GM23338 (cell line): ENCODE data around the gene DOCK4. TPM values are rescaled to one million over a fixed set of nuclear protein-coding genes. Genes with fewer than 3 reads are reported as not detected.

ENCODE experiments used
- ATAC-seq: fragments of 200-7000 bp; cut with Tn5 transposase; 3 replicates; pipeline ENCODE4 v1.9.1; 2020
- DNase-seq: peaks from one replicate; pipeline ENCODE4 v3.0.0-alpha.2; 2015; ENCODE audit warnings: low spot score
- H2AFZ ChIP-seq: fragments of 200-600 bp; sonication (generic); 2 replicates; pipeline ENCODE4 v1.8.0; 2016; ENCODE audit warnings: antibody characterized with exemption, mild to moderate bottlenecking, moderate library complexity
- H3F3A ChIP-seq: fragments of 200-600 bp; sonication (generic); replicated peaks from 2 replicates; pipeline ENCODE4 v1.8.0; 2017; ENCODE audit warnings: antibody characterized with exemption, mixed run types, low read depth
- H3K27ac ChIP-seq: fragments of 200-600 bp; sonication (generic); 2 replicates; pipeline ENCODE4 v1.6.1; 2016; ENCODE audit warnings: low read depth
- H3K27me3 ChIP-seq: fragments of 200-600 bp; sonication (generic); 2 replicates; pipeline ENCODE4 v1.8.0; 2016; ENCODE audit warnings: mild to moderate bottlenecking, mixed run types, moderate library complexity; ENCODE audit not compliant: insufficient read depth
- H3K36me3 ChIP-seq: fragments of 200-600 bp; sonication (generic); 2 replicates; pipeline ENCODE4 v1.8.0; 2016; ENCODE audit warnings: mild to moderate bottlenecking; ENCODE audit not compliant: insufficient read depth
- H3K4me1 ChIP-seq: fragments of 200-600 bp; sonication (generic); 2 replicates; pipeline ENCODE4 v1.8.0; 2016; ENCODE audit warnings: mild to moderate bottlenecking, moderate library complexity; ENCODE audit not compliant: insufficient read depth
- H3K4me2 ChIP-seq: fragments of 200-600 bp; sonication (generic); 2 replicates; pipeline ENCODE4 v1.7.1; 2017; ENCODE audit warnings: mixed run types
- H3K4me3 ChIP-seq: fragments of 200-600 bp; sonication (generic); 2 replicates; pipeline ENCODE4 v1.6.1; 2016; ENCODE audit warnings: mixed run types
- H3K79me2 ChIP-seq: fragments of 200-600 bp; sonication (generic); replicated peaks from 2 replicates; pipeline ENCODE4 v1.8.0; 2017; ENCODE audit warnings: mild to moderate bottlenecking; ENCODE audit not compliant: insufficient read depth
- H3K9me2 ChIP-seq: fragments of 200-600 bp; sonication (generic); 2 replicates; pipeline ENCODE4 v1.8.0; 2017; ENCODE audit not compliant: insufficient read depth
- H4K20me1 ChIP-seq: fragments of 200-600 bp; sonication (generic); replicated peaks from 2 replicates; pipeline ENCODE4 v1.8.0; 2017; ENCODE audit warnings: mild to moderate bottlenecking; ENCODE audit not compliant: insufficient read depth
- H3K27ac Mint-ChIP-seq: 2 replicates; pipeline ENCODE4 v1.8.0; 2020; ENCODE audit warnings: inconsistent platforms, mild to moderate bottlenecking, moderate library complexity, mixed read lengths
- H3K27me3 Mint-ChIP-seq: 3 replicates; pipeline ENCODE4 v1.8.0; 2022; ENCODE audit warnings: low read depth, mild to moderate bottlenecking, moderate library complexity, mixed read lengths, inconsistent platforms; ENCODE audit not compliant: insufficient read depth, poor library complexity
- H3K36me3 Mint-ChIP-seq: 3 replicates; pipeline ENCODE4 v1.8.0; 2021; ENCODE audit warnings: low read depth, mild to moderate bottlenecking, inconsistent platforms, moderate library complexity, mixed read lengths
- H3K4me1 Mint-ChIP-seq: 3 replicates; pipeline ENCODE4 v1.8.0; 2020; ENCODE audit warnings: mild to moderate bottlenecking, inconsistent platforms, mixed read lengths
- H3K4me3 Mint-ChIP-seq: 3 replicates; pipeline ENCODE4 v1.8.0; 2021; ENCODE audit warnings: moderate library complexity, mild to moderate bottlenecking, inconsistent platforms, mixed read lengths
- H3K9me3 Mint-ChIP-seq: 3 replicates; pipeline ENCODE4 v1.8.0; 2020; ENCODE audit warnings: moderate library complexity, mild to moderate bottlenecking, inconsistent platforms, mixed read lengths
- EZH2phosphoT487 ChIP-seq: fragments of 200-600 bp; sonication (generic); IDR thresholded peaks from one replicate; pipeline ENCODE4 v1.8.1; 2018; ENCODE audit warnings: antibody characterized with exemption; ENCODE audit not compliant: unreplicated experiment
- JUNB ChIP-seq: IDR thresholded peaks from one replicate; pipeline ENCODE4 v1.6.1; 2016; ENCODE audit warnings: antibody characterized with exemption; ENCODE audit not compliant: unreplicated experiment
- NANOG ChIP-seq: IDR thresholded peaks from 2 replicates; pipeline ENCODE4 v1.6.1; 2016; ENCODE audit warnings: antibody characterized with exemption, borderline replicate concordance
- STAT1 ChIP-seq: IDR thresholded peaks from one replicate; pipeline ENCODE4 v1.6.1; 2016; ENCODE audit warnings: antibody characterized with exemption; ENCODE audit not compliant: unreplicated experiment
- ZNF114 ChIP-seq: fragments of 250-450 bp; sonication (Bioruptor Pico); IDR thresholded peaks from 2 replicates; pipeline ENCODE4 v1.5.0; 2020; ENCODE audit warnings: mild to moderate bottlenecking, moderate library complexity
- polyA plus RNA-seq: library from polyadenylated mRNA; unstranded; fragments of >200 nt; fragmentation: Nextera tagmentation; extraction: Ambion mirVana; gene quantifications from 2 replicates; pipeline ENCODE4 v1.2.1, GENCODE V29; 2016
- total RNA-seq: library from RNA; depleted of rRNA; stranded (reverse); fragments of >200 nt; shearing (Covaris generic); gene quantifications from 2 replicates; pipeline ENCODE4 v1.2.3, GENCODE V29; 2014
- TF ChIP-seq, protein P1 (sequence below): IDR thresholded peaks from 2 replicates; pipeline ENCODE4 v1.6.1; 2016; ENCODE audit warnings: antibody characterized with exemption
- TF ChIP-seq, protein P2 (sequence below): IDR thresholded peaks from one replicate; pipeline ENCODE4 v1.6.1; 2018; ENCODE audit warnings: antibody characterized with exemption; ENCODE audit not compliant: unreplicated experiment

The DOCK4 gene
- total and polyA plus RNA-seq, 2 experiments from 2014 or later = 6.3 to 33.8 TPM

DNA sequence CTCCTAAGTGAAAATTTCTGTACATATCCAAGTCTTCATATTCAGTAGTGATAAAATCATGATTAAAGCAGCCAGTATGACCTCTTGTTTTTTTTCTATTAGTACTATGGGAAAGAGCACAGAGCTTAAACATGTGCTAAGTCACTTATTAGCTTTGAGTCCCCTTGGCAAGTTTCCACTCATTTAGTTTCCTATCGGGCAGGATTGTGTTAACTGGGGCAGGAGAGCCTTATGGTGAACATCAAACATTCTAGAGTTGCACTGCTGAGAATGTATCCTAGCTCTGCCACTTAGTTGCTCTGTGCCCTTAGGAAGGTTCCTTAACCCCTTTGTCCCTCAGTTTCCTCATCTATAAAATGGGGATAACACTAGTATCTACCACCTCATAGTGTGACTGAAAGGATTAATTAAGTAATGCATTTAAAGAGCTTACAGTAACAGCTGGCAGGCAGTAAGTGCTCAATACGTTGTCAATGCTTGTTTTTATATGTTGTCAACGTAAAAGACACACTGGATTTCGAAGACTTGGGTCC, 117.6 kb downstream of the DOCK4 start:
- no peak for TF ChIP-seq ZNF114
- TF ChIP-seq JUNB = no peak
- no peak for TF ChIP-seq EZH2phosphoT487
- no peak for TF ChIP-seq NANOG
- TF ChIP-seq, protein P1, sequence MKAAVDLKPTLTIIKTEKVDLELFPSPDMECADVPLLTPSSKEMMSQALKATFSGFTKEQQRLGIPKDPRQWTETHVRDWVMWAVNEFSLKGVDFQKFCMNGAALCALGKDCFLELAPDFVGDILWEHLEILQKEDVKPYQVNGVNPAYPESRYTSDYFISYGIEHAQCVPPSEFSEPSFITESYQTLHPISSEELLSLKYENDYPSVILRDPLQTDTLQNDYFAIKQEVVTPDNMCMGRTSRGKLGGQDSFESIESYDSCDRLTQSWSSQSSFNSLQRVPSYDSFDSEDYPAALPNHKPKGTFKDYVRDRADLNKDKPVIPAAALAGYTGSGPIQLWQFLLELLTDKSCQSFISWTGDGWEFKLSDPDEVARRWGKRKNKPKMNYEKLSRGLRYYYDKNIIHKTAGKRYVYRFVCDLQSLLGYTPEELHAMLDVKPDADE = no peak
- TF ChIP-seq, protein P2, sequence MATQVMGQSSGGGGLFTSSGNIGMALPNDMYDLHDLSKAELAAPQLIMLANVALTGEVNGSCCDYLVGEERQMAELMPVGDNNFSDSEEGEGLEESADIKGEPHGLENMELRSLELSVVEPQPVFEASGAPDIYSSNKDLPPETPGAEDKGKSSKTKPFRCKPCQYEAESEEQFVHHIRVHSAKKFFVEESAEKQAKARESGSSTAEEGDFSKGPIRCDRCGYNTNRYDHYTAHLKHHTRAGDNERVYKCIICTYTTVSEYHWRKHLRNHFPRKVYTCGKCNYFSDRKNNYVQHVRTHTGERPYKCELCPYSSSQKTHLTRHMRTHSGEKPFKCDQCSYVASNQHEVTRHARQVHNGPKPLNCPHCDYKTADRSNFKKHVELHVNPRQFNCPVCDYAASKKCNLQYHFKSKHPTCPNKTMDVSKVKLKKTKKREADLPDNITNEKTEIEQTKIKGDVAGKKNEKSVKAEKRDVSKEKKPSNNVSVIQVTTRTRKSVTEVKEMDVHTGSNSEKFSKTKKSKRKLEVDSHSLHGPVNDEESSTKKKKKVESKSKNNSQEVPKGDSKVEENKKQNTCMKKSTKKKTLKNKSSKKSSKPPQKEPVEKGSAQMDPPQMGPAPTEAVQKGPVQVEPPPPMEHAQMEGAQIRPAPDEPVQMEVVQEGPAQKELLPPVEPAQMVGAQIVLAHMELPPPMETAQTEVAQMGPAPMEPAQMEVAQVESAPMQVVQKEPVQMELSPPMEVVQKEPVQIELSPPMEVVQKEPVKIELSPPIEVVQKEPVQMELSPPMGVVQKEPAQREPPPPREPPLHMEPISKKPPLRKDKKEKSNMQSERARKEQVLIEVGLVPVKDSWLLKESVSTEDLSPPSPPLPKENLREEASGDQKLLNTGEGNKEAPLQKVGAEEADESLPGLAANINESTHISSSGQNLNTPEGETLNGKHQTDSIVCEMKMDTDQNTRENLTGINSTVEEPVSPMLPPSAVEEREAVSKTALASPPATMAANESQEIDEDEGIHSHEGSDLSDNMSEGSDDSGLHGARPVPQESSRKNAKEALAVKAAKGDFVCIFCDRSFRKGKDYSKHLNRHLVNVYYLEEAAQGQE = no peak
- Histone ChIP-seq H2AFZ (no peak overlapping the region), H3K27me3 (no peaks in the 10 kb centered on the region), H3K9me2 (peaks cover 4% of the 10 kb centered on the region; the same call in 1 of the 2 replicates), H4K20me1 (no peaks in the 10 kb centered on the region), H3F3A (no peaks in the 10 kb centered on the region), H3K36me3 (no peaks in the 10 kb centered on the region), H3K79me2 (peaks cover 27% of the 10 kb centered on the region), H3K27ac (no peak overlapping the region), H3K4me3 (no peak overlapping the region), H3K4me2 (no peak overlapping the region), H3K4me1 (peaks cover 12% of the 10 kb centered on the region)
- H3K9me3 Mint-ChIP-seq = no peaks in the 10 kb centered on the region
- H3K27me3 Mint-ChIP-seq = no peaks in the 10 kb centered on the region
- peaks cover 45% of the 10 kb centered on the region for H3K4me1 Mint-ChIP-seq
- no peak overlapping the region for H3K27ac Mint-ChIP-seq
- no peak for DNase-seq
- no peaks in the 10 kb centered on the region for H3K36me3 Mint-ChIP-seq
- no peak for ATAC-seq
- no peak overlapping the region for H3K4me3 Mint-ChIP-seq

DNA sequence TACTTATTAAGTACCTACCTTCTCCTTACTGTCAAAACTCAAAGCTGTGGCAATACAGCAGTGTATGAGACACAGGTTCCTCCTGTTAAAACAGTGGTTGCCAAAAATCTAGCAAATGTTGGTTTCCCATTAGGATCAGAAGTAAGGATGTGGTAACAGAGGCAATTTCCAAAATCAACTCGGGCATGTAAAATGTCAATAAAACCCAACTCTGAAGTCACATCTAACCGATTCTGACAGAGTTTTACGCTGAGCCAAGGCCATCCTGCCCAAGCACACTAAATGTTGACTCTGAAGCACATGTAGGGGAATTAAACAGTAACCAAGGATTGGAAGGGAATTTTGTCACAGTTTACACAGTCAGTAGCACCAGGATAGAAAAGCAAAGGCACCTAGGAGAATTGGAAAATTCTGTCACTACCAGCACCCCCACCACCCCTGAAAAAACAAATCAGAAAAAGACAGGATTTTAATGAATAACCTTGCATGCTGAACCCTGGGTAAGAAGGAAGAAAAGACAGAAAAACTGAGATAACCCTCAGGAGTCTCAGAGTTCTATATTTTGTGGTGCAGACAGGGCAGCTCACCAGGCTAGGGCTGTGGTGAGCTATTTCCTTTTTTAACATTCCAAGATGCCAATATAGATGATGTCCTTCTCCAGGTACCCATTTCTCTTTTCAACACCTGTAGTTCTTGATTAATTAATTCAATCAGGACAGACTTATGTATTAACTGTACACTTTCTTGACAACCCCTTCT, 119.5 kb downstream of the DOCK4 start:
- no peaks in the 10 kb centered on the region for H3F3A ChIP-seq
- H3K9me2 ChIP-seq = peaks cover 4% of the 10 kb centered on the region; the same call in 1 of the 2 replicates
- H3K4me1 ChIP-seq = peaks cover 9% of the 10 kb centered on the region
- no peak overlapping the region for H3K4me2 ChIP-seq
- no peaks in the 10 kb centered on the region for H3K27me3 ChIP-seq
- H4K20me1 ChIP-seq = no peaks in the 10 kb centered on the region
- Mint-ChIP-seq H3K36me3 (no peaks in the 10 kb centered on the region), H3K9me3 (no peaks in the 10 kb centered on the region), H3K4me3 (no peak overlapping the region), H3K4me1 (peaks cover 37% of the 10 kb centered on the region), H3K27ac (no peak overlapping the region), H3K27me3 (no peaks in the 10 kb centered on the region)
- ATAC-seq (no peak), DNase-seq (no peak)
- no peak overlapping the region for H3K4me3 ChIP-seq
- H3K79me2 ChIP-seq = peaks cover 31% of the 10 kb centered on the region
- no peak overlapping the region for H3K27ac ChIP-seq
- H2AFZ ChIP-seq = no peak overlapping the region
- no peaks in the 10 kb centered on the region for H3K36me3 ChIP-seq
- TF ChIP-seq, protein P2 = no peak
- no peak for TF ChIP-seq STAT1
- no peak for TF ChIP-seq ZNF114
